Caco-2 (cell line): ENCODE data around the gene EMX1. TPM values are rescaled to one million over a fixed set of nuclear protein-coding genes. Genes with fewer than 3 reads are reported as not detected.

Experiments used
- BruUV-seq: library from RNA; stranded (reverse); fragments of 400-500 nt; replicated peaks from 2 replicates; lab custom pipeline; 2021; lab: Mats Ljungman, UMichigan
- CTCF ChIA-PET: fragments of 300-600 bp; sonication (Branson Sonifier 250); formaldehyde crosslinking; loops from one replicate; lab custom pipeline; 2022; ENCODE audit warnings: antibody characterized with exemption; lab: Charles Lee
- POLR2A ChIA-PET: fragments of 300-600 bp; sonication (Branson Sonifier 250); formaldehyde crosslinking; loops from one replicate; lab custom pipeline; 2022; ENCODE audit warnings: antibody characterized with exemption; lab: Charles Lee
- DNase-seq, 2 experiments: peaks; one replicate each; pipeline versions ENCODE4 v3.0.0 to v3.0.0-alpha.2; 2020 to 2022
- H3K27me3 ChIP-seq: replicated peaks from 2 replicates; pipeline ENCODE4 v1.6.0; 2011; ENCODE audit warnings: low read length; ENCODE audit not compliant: control insufficient read depth, insufficient read depth
- H3K36me3 ChIP-seq: 2 replicates; pipeline ENCODE4 v1.5.1; 2011; ENCODE audit warnings: low read length; ENCODE audit not compliant: control insufficient read depth, insufficient read depth
- H3K4me1 ChIP-seq: fragments of 250-450 bp; sonication (Bioruptor Pico); 2 replicates; pipeline ENCODE4 v1.5.1; 2020; ENCODE audit warnings: mild to moderate bottlenecking
- H3K4me3 ChIP-seq: 2 replicates; pipeline ENCODE4 v1.5.1; 2011; ENCODE audit warnings: low read depth, mild to moderate bottlenecking, control low read depth, low read length
- H3K9me3 ChIP-seq: fragments of 250-450 bp; sonication (Bioruptor Pico); 2 replicates; pipeline ENCODE4 v1.5.1; 2020; ENCODE audit warnings: mild to moderate bottlenecking, moderate library complexity
- H3K27ac Mint-ChIP-seq: one replicate; pipeline ENCODE4 v1.8.0; 2022; ENCODE audit warnings: mixed read lengths; ENCODE audit not compliant: unreplicated experiment
- H3K27me3 Mint-ChIP-seq: one replicate; pipeline ENCODE4 v1.8.0; 2022; ENCODE audit warnings: mixed read lengths; ENCODE audit not compliant: insufficient read depth, unreplicated experiment
- H3K36me3 Mint-ChIP-seq: one replicate; pipeline ENCODE4 v1.8.0; 2022; ENCODE audit warnings: mild to moderate bottlenecking, mixed read lengths; ENCODE audit not compliant: insufficient read depth, unreplicated experiment
- H3K4me1 Mint-ChIP-seq: one replicate; pipeline ENCODE4 v1.8.0; 2022; ENCODE audit warnings: low read depth, mixed read lengths; ENCODE audit not compliant: unreplicated experiment
- H3K4me3 Mint-ChIP-seq: one replicate; pipeline ENCODE4 v1.8.0; 2022; ENCODE audit warnings: mild to moderate bottlenecking, moderate library complexity, mixed read lengths; ENCODE audit not compliant: unreplicated experiment
- H3K9me3 Mint-ChIP-seq: one replicate; pipeline ENCODE4 v1.8.0; 2022; ENCODE audit warnings: mixed read lengths; ENCODE audit not compliant: unreplicated experiment
- CTCF ChIP-seq, 2 experiments: fragments of 200-600 bp in 1 of 2; IDR thresholded peaks; 1 replicate in 1 of 2; 2 replicates in 1 of 2; pipeline versions ENCODE4 v1.5.1 to v1.8.0; 2011 to 2022; ENCODE audit warnings: antibody characterized with exemption in 1 of 2, control low read depth in 1 of 2, inconsistent platforms in 1 of 2, low read depth in 1 of 2, low read length in 1 of 2, mild to moderate bottlenecking in 1 of 2, moderate library complexity in 1 of 2; ENCODE audit not compliant: insufficient read depth in 1 of 2, severe bottlenecking in 1 of 2, unreplicated experiment in 1 of 2
- intact Hi-C: fragments of 100-400 bp; cut with micrococcal nuclease; formaldehyde crosslinking; loops from one replicate; pipeline ENCODE4 v1.10.0; 2022; ENCODE audit not compliant: unreplicated experiment
- total RNA-seq: library from RNA; stranded (reverse); gene quantifications from 2 replicates; pipeline ENCODE4 v1.2.3, GENCODE V29; 2022

Gene EMX1
- total RNA-seq, 1 experiment from 2014 or later: 3.6 TPM

- Histone ChIP-seq H3K4me1 (0 out of 2 replicates have a peak, but pooled peaks cover 9% of the 10 kb centered on the region), H3K4me3 (no peak overlapping the region), H3K36me3 (no peaks in the 10 kb centered on the region), H3K27me3 (no peaks in the 10 kb centered on the region; the same call in 1 of the 2 replicates), H3K9me3 (no peaks in the 10 kb centered on the region; the same call in 1 of the 2 replicates)
- TF ChIP-seq CTCF (IDR thresholded peaks at IDR 0.05; ENCODE audit: insufficient read depth in 1 of 2, low read depth in 1 of 2, low read length in 1 of 2, severe bottlenecking in 1 of 2, unreplicated experiment in 1 of 2): no peak
- no peak for DNase-seq
- BruUV-seq: no TSS peak
- H3K27me3 Mint-ChIP-seq: peaks cover 35% of the 10 kb centered on the region
- no peaks in the 10 kb centered on the region for H3K36me3 Mint-ChIP-seq
- no peaks in the 10 kb centered on the region for H3K4me1 Mint-ChIP-seq
- H3K9me3 Mint-ChIP-seq: peaks cover 5% of the 10 kb centered on the region
- H3K27ac Mint-ChIP-seq: no peak overlapping the region
- intact Hi-C loops: no loop called here
- no peak overlapping the region for H3K4me3 Mint-ChIP-seq
- CTCF ChIA-PET: interaction anchor here (0.7 to 1.9 kb wide), 3 partner anchors 17 to 28 kb away, joined by 3 to 8 read pairs (median 4); no protein-coding TSS in a partner anchor
- POLR2A ChIA-PET: no interaction called here
Measured at GRCh38 chr2:72911256-72911655, 6.1 kb upstream of the EMX1 start.

- intact Hi-C loops: no loop called here
- BruUV-seq: no TSS peak
Measured at GRCh38 chr2:72913486-72914205, 3.7 kb upstream of the EMX1 start.

GRCh38 chr2:72914206-72914559, 3.1 kb upstream of the EMX1 start:
- POLR2A ChIA-PET: no interaction called here
- Mint-ChIP-seq H3K4me1 (no peaks in the 10 kb centered on the region), H3K36me3 (no peaks in the 10 kb centered on the region), H3K4me3 (peak overlapping the region; percentile 48), H3K27ac (no peak overlapping the region), H3K27me3 (peaks cover 35% of the 10 kb centered on the region), H3K9me3 (no peaks in the 10 kb centered on the region)
- H3K4me3 ChIP-seq: no peak overlapping the region
- no TSS peak for BruUV-seq
- no peaks in the 10 kb centered on the region for H3K9me3 ChIP-seq
- DNase-seq: no peak
- intact Hi-C loops: no loop called here
- H3K4me1 ChIP-seq: 0 out of 2 replicates have a peak, but pooled peaks cover 14% of the 10 kb centered on the region
- TF ChIP-seq CTCF (IDR thresholded peaks at IDR 0.05; ENCODE audit: insufficient read depth in 1 of 2, low read depth in 1 of 2, low read length in 1 of 2, severe bottlenecking in 1 of 2, unreplicated experiment in 1 of 2): no peak
- peaks cover 4% of the 10 kb centered on the region for H3K27me3 ChIP-seq
- CTCF ChIA-PET: no interaction called here
- H3K36me3 ChIP-seq: no peaks in the 10 kb centered on the region

More at GRCh38 chr2:72913486-72914205, 3.7 kb upstream of the EMX1 start:
- ChIA-PET CTCF (no interaction called here), POLR2A (no interaction called here)
- DNase-seq: peak in 1 of 2 experiments; percentile 52
- Histone ChIP-seq H3K36me3 (no peaks in the 10 kb centered on the region), H3K27me3 (peaks cover 2% of the 10 kb centered on the region), H3K9me3 (no peaks in the 10 kb centered on the region), H3K4me3 (no peak overlapping the region), H3K4me1 (0 out of 2 replicates have a peak, but pooled peaks cover 14% of the 10 kb centered on the region)
- no peak overlapping the region for H3K4me3 Mint-ChIP-seq
- peaks cover 32% of the 10 kb centered on the region for H3K27me3 Mint-ChIP-seq
- no peaks in the 10 kb centered on the region for H3K36me3 Mint-ChIP-seq
- no peaks in the 10 kb centered on the region for H3K9me3 Mint-ChIP-seq
- H3K27ac Mint-ChIP-seq: no peak overlapping the region
- TF ChIP-seq CTCF (IDR thresholded peaks at IDR 0.05; ENCODE audit: insufficient read depth in 1 of 2, low read depth in 1 of 2, low read length in 1 of 2, severe bottlenecking in 1 of 2, unreplicated experiment in 1 of 2): peak; percentile 31 to 54
- H3K4me1 Mint-ChIP-seq: no peaks in the 10 kb centered on the region
